Measurements from ENCODE around the gene KANSL1L.

The KANSL1L gene

GRCh38 chr2:209976698-209977385 lies 194.4 kb downstream of the KANSL1L start:
- TF ChIP-seq CTCF (IDR thresholded peaks at IDR 0.05; ENCODE audit: extremely low read depth, missing control alignments), result no peak

GRCh38 chr2:209974576-209974975 lies 196.6 kb downstream of the KANSL1L start:
- no peak for TF ChIP-seq CTCF (IDR thresholded peaks at IDR 0.05; ENCODE audit: extremely low read depth, missing control alignments)

More at GRCh38 chr2:209976698-209977385, 194.4 kb downstream of the KANSL1L start:
- DNase-seq (ENCODE audit: low spot score), result no peak

GRCh38 chr2:209973328-209973727 lies 197.9 kb downstream of the KANSL1L start:
- no peak for DNase-seq (ENCODE audit: low spot score)
- TF ChIP-seq CTCF (IDR thresholded peaks at IDR 0.05; ENCODE audit: extremely low read depth, missing control alignments), result no peak

More at GRCh38 chr2:209974576-209974975, 196.6 kb downstream of the KANSL1L start:
- DNase-seq (ENCODE audit: low spot score), result no peak
